HCT116 (cell line): Measurements from ENCODE around the gene SDCBP2. TPM values are rescaled to one million over a fixed set of nuclear protein-coding genes. Genes with fewer than 3 reads are reported as not detected.

ENCODE experiments used
- ATAC-seq: fragments of 200-7000 bp; cut with Tn5 transposase; 2 replicates; pipeline ENCODE4 v1.9.1; 2020; ENCODE audit warnings: mild to moderate bottlenecking, moderate library complexity
- BruUV-seq: library from RNA; stranded (reverse); fragments of 400-500 nt; replicated peaks from 2 replicates; lab custom pipeline; 2021; lab: Mats Ljungman, UMichigan
- CTCF ChIA-PET: fragments of 300-600 bp; sonication (Branson Sonifier 250); formaldehyde crosslinking; loops from one replicate; lab custom pipeline; 2021; ENCODE audit warnings: antibody characterized with exemption; lab: Charles Lee
- POLR2A ChIA-PET: fragments of 300-600, 350-600 bp; sonication (Branson Sonifier 250); formaldehyde crosslinking; loops from one replicate; lab custom pipeline; 2021; ENCODE audit warnings: antibody characterized with exemption; lab: Charles Lee
- RAD21 ChIA-PET, 2 experiments: fragments of 300-600 bp; sonication (Branson Sonifier 250); formaldehyde crosslinking; loops; one replicate each; lab custom pipeline; 2023; ENCODE audit warnings: low total read pairs in 2 of 2; ENCODE audit not compliant: uncharacterized antibody in 2 of 2, unreplicated experiment in 2 of 2, low non-redundant PET in 1 of 2; lab: Charles Lee
- DNase-seq: peaks from one replicate; pipeline ENCODE4 v3.0.0-alpha.2; 2010; ENCODE audit warnings: low read depth, low spot score
- H2AFZ ChIP-seq: fragments of 200-600 bp; shearing (Covaris generic), sonication (generic); 2 replicates; pipeline ENCODE4 v1.6.1; 2017; ENCODE audit warnings: low read depth, mixed run types, mixed read lengths, antibody characterized with exemption, low read length; ENCODE audit not compliant: poor library complexity, severe bottlenecking
- H3K27ac ChIP-seq: 2 replicates; pipeline ENCODE4 v1.5.1; 2012; ENCODE audit warnings: low read depth, low read length
- H3K27me3 ChIP-seq: fragments of 200-600 bp; sonication (generic); 2 replicates; pipeline ENCODE4 v1.6.1; 2016; ENCODE audit warnings: mixed run types, low read length, mixed read lengths; ENCODE audit not compliant: insufficient read depth
- H3K36me3 ChIP-seq, 2 experiments: fragments of 200-500 bp in 1 of 2; fragments of 200-600 bp in 1 of 2; sonication (Bioruptor generic) in 1 of 2; sonication (generic) in 1 of 2; 2 replicates each; pipeline versions ENCODE4 v1.5.1 to v1.6.1; 2014 to 2016; ENCODE audit warnings: low read length in 2 of 2, inconsistent platforms in 1 of 2, mixed read lengths in 1 of 2, mixed run types in 1 of 2; ENCODE audit not compliant: insufficient read depth in 2 of 2, control insufficient read depth in 1 of 2
- H3K4me1 ChIP-seq, 2 experiments: fragments of 200-600 bp in 1 of 2; sonication (generic) in 1 of 2; 2 replicates each; pipeline versions ENCODE4 v1.5.1 to v1.6.1; 2012 to 2017; ENCODE audit warnings: low read length in 2 of 2, inconsistent platforms in 1 of 2, mild to moderate bottlenecking in 1 of 2, mixed read lengths in 1 of 2, mixed run types in 1 of 2, moderate library complexity in 1 of 2; ENCODE audit not compliant: insufficient read depth in 2 of 2, control insufficient read depth in 1 of 2
- H3K4me2 ChIP-seq: fragments of 200-600 bp; sonication (generic); 2 replicates; pipeline ENCODE4 v1.6.1; 2017; ENCODE audit warnings: mixed run types, low read length, mixed read lengths
- H3K4me3 ChIP-seq, 2 experiments: fragments of 200-600 bp in 1 of 2; sonication (generic) in 1 of 2; replicated peaks in 1 of 2; 2 replicates each; pipeline ENCODE4 v1.5.1; 2011 to 2016; ENCODE audit warnings: low read length in 2 of 2, control low read depth in 1 of 2, low read depth in 1 of 2, mild to moderate bottlenecking in 1 of 2, mixed read lengths in 1 of 2, mixed run types in 1 of 2
- H3K79me2 ChIP-seq: fragments of 200-600 bp; sonication (generic); 2 replicates; pipeline ENCODE4 v1.6.1; 2017; ENCODE audit warnings: mild to moderate bottlenecking, mixed run types, low read length, moderate library complexity, mixed read lengths; ENCODE audit not compliant: insufficient read depth
- H3K9ac ChIP-seq: fragments of 200-600 bp; sonication (generic); 2 replicates; pipeline ENCODE4 v1.6.1; 2016; ENCODE audit warnings: low read length, mixed read lengths
- H3K9me2 ChIP-seq: fragments of 200-600 bp; sonication (generic), shearing (Covaris generic); 2 replicates; pipeline ENCODE4 v1.6.1; 2017; ENCODE audit warnings: mixed run types, mild to moderate bottlenecking, moderate library complexity; ENCODE audit not compliant: insufficient read depth
- H3K9me3 ChIP-seq, 2 experiments: fragments of 200-500 bp in 1 of 2; fragments of 200-600 bp in 1 of 2; sonication (Bioruptor generic) in 1 of 2; sonication (generic) in 1 of 2; 2 replicates each; pipeline ENCODE4 v1.6.1; 2014 to 2017; ENCODE audit warnings: low read length in 2 of 2, mixed read lengths in 2 of 2, inconsistent platforms in 1 of 2, low read depth in 1 of 2, mild to moderate bottlenecking in 1 of 2, mixed run types in 1 of 2, moderate library complexity in 1 of 2; ENCODE audit not compliant: control insufficient read depth in 1 of 2, insufficient read depth in 1 of 2
- H4K20me1 ChIP-seq: fragments of 200-600 bp; sonication (generic), shearing (Covaris generic); 2 replicates; pipeline ENCODE4 v1.6.1; 2017; ENCODE audit warnings: mixed run types, mild to moderate bottlenecking, moderate library complexity; ENCODE audit not compliant: insufficient read depth
- ATF3 ChIP-seq: IDR thresholded peaks from 2 replicates; pipeline ENCODE4 v1.6.1; 2012
- CBX3 ChIP-seq: IDR thresholded peaks from 2 replicates; pipeline ENCODE4 v1.6.1; 2012; ENCODE audit warnings: low read depth
- CEBPB ChIP-seq: IDR thresholded peaks from 2 replicates; pipeline ENCODE4 v1.6.1; 2012; ENCODE audit warnings: low read depth
- CTCF ChIP-seq, 3 experiments: fragments of 200-600 bp in 1 of 3; sonication (generic) in 1 of 3; IDR thresholded peaks in 2 of 3; conservative IDR thresholded peaks in 1 of 3; 2 replicates each; pipeline ENCODE4 v1.5.1; 2012 to 2017; ENCODE audit warnings: low read depth in 2 of 3, low read length in 2 of 3, antibody characterized with exemption in 1 of 3, borderline replicate concordance in 1 of 3, control low read depth in 1 of 3, mild to moderate bottlenecking in 1 of 3, mixed read lengths in 1 of 3, mixed run types in 1 of 3, moderate library complexity in 1 of 3; ENCODE audit not compliant: insufficient read depth in 1 of 3
- EGR1 ChIP-seq: IDR thresholded peaks from 2 replicates; pipeline ENCODE4 v1.6.1; 2012; ENCODE audit warnings: low read depth
- ELF1 ChIP-seq: IDR thresholded peaks from 2 replicates; pipeline ENCODE4 v1.6.1; 2012; ENCODE audit warnings: low read depth, borderline replicate concordance
- EZH2 ChIP-seq: fragments of 200-600 bp; sonication (generic); IDR thresholded peaks from 2 replicates; pipeline ENCODE4 v1.6.1; 2017; ENCODE audit warnings: antibody characterized with exemption, mixed run types
- EZH2phosphoT487 ChIP-seq: fragments of 200-600 bp; IDR thresholded peaks from 2 replicates; pipeline ENCODE4 v1.6.1; 2018; ENCODE audit warnings: antibody characterized with exemption, borderline replicate concordance
- FOSL1 ChIP-seq: IDR thresholded peaks from 2 replicates; pipeline ENCODE4 v1.6.1; 2012; ENCODE audit warnings: low read depth
- POLR2AphosphoS5 ChIP-seq: IDR thresholded peaks from 2 replicates; pipeline ENCODE4 v1.6.1; 2011; ENCODE audit warnings: mild to moderate bottlenecking, low read depth, low read length, moderate library complexity
- SIN3A ChIP-seq: IDR thresholded peaks from 2 replicates; pipeline ENCODE4 v1.6.1; 2012; ENCODE audit warnings: low read depth
- SP1 ChIP-seq: IDR thresholded peaks from 2 replicates; pipeline ENCODE4 v1.6.1; 2012; ENCODE audit warnings: low read depth
- YY1 ChIP-seq: IDR thresholded peaks from 2 replicates; pipeline ENCODE4 v1.6.1; 2011; ENCODE audit warnings: low read length, low read depth, moderate library complexity, mild to moderate bottlenecking; ENCODE audit not compliant: insufficient replicate concordance; ENCODE audit errors: extremely low read depth
- ZFX ChIP-seq: fragments of 450-650 bp; IDR thresholded peaks from 2 replicates; pipeline ENCODE4 v1.6.1; 2017
- ZNF274 ChIP-seq: fragments of 200-500 bp; sonication (Bioruptor generic); IDR thresholded peaks from 2 replicates; pipeline ENCODE4 v1.6.1; 2014; ENCODE audit warnings: mild to moderate bottlenecking, low read depth, low read length, inconsistent platforms
- intact Hi-C: fragments of 100-400 bp; cut with micrococcal nuclease; formaldehyde crosslinking; loops from 2 replicates; pipeline ENCODE4 v1.10.0; 2022
- total RNA-seq: library from RNA; stranded (reverse); gene quantifications from one replicate; pipeline ENCODE4 v1.2.1, GENCODE V29; 2021; ENCODE audit not compliant: unreplicated experiment
- TF ChIP-seq, protein P1 (sequence below): IDR thresholded peaks from 2 replicates; pipeline ENCODE4 v1.6.1; 2012
- TF ChIP-seq, protein P2 (sequence below): IDR thresholded peaks from 2 replicates; pipeline ENCODE4 v1.6.1; 2012; ENCODE audit warnings: low read depth

Gene SDCBP2
- total RNA-seq, 1 experiment from 2014 or later, result 3.4 TPM

DNA sequence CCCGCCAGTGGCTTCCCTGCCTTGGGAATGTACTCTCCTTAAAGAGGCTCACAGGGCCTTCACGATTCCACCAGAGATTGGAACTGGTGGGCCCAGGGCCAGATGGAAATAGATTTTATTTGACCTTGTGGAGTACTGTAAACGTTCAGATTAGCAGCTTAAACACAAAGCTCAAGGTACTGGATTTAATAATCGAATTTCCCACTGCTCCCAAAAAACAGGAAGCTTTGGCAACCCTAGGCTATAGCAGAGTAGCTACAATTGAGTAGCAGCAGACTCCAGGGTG lies 7.3 kb downstream of the SDCBP2 start (continued):
- TF ChIP-seq, protein P1, sequence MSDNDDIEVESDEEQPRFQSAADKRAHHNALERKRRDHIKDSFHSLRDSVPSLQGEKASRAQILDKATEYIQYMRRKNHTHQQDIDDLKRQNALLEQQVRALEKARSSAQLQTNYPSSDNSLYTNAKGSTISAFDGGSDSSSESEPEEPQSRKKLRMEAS, result no peak
- TF ChIP-seq SIN3A (no peak), POLR2AphosphoS5 (no peak), FOSL1 (no peak), EZH2phosphoT487 (no peak)
- TF ChIP-seq, all 23 proteins: peak for 0

- Histone ChIP-seq H3K4me1 (peaks cover 5 to 16% of the 10 kb centered on the region in 2 experiments; a peak in 3 of 4 replicates), H3K4me2 (no peak overlapping the region), H3K4me3 (no peak overlapping the region), H3K9ac (no peak overlapping the region), H3K36me3 (no peaks in the 10 kb centered on the region), H3K27ac (no peak overlapping the region), H3K9me3 (no peaks in the 10 kb centered on the region), H2AFZ (no peak overlapping the region), H3K79me2 (peaks cover 9% of the 10 kb centered on the region), H4K20me1 (no peaks in the 10 kb centered on the region), H3K27me3 (no peaks in the 10 kb centered on the region), H3K9me2 (no peaks in the 10 kb centered on the region)
- no TSS peak for BruUV-seq
- intact Hi-C loops, result no loop called here
- ChIA-PET CTCF (interaction anchor here (1.0 kb wide), 1 partner anchor 117 kb away, joined by 3 read pairs; no protein-coding TSS in a partner anchor), RAD21 (no interaction called here), POLR2A (no interaction called here)
- DNase-seq (no peak), ATAC-seq (no peak)
- no peak for TF ChIP-seq SP1
- TF ChIP-seq EZH2, result no peak
- TF ChIP-seq CBX3, result no peak
- no peak for TF ChIP-seq ATF3
- TF ChIP-seq CEBPB, result no peak
- TF ChIP-seq, protein P2, sequence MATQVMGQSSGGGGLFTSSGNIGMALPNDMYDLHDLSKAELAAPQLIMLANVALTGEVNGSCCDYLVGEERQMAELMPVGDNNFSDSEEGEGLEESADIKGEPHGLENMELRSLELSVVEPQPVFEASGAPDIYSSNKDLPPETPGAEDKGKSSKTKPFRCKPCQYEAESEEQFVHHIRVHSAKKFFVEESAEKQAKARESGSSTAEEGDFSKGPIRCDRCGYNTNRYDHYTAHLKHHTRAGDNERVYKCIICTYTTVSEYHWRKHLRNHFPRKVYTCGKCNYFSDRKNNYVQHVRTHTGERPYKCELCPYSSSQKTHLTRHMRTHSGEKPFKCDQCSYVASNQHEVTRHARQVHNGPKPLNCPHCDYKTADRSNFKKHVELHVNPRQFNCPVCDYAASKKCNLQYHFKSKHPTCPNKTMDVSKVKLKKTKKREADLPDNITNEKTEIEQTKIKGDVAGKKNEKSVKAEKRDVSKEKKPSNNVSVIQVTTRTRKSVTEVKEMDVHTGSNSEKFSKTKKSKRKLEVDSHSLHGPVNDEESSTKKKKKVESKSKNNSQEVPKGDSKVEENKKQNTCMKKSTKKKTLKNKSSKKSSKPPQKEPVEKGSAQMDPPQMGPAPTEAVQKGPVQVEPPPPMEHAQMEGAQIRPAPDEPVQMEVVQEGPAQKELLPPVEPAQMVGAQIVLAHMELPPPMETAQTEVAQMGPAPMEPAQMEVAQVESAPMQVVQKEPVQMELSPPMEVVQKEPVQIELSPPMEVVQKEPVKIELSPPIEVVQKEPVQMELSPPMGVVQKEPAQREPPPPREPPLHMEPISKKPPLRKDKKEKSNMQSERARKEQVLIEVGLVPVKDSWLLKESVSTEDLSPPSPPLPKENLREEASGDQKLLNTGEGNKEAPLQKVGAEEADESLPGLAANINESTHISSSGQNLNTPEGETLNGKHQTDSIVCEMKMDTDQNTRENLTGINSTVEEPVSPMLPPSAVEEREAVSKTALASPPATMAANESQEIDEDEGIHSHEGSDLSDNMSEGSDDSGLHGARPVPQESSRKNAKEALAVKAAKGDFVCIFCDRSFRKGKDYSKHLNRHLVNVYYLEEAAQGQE, result no peak
- no peak for TF ChIP-seq ZFX
- no peak for TF ChIP-seq CTCF (IDR thresholded peaks at IDR 0.05 in 2 of 3, conservative IDR thresholded peaks at IDR 0.05 in 1 of 3; ENCODE audit: borderline replicate concordance in 1 of 3, insufficient read depth in 1 of 3, low read depth in 2 of 3, low read length in 2 of 3)
- TF ChIP-seq YY1, result no peak
- no peak for TF ChIP-seq POLR2AphosphoS5
- TF ChIP-seq ELF1, result no peak
- no peak for TF ChIP-seq EGR1
- no peak for TF ChIP-seq ZNF274
Observed at GRCh38 chr20:1320902-1321653, 7.9 kb downstream of the SDCBP2 start.
